SIG-M5 treated with dmso at 0.1 percent for 504 hours (cell line): ENCODE data around the gene PTPN1.

Experiments
- DNase-seq: peaks from one replicate; lab custom pipeline; 2025; ENCODE audit not compliant: unreplicated experiment; lab: John Stamatoyannopoulos, UW

Gene PTPN1

GRCh38 chr20:50510706-50511542, 741 bp downstream of the PTPN1 start:
- peak; percentile 44 for DNase-seq

GRCh38 chr20:50512323-50512722, 2.1 kb downstream of the PTPN1 start:
- DNase-seq, result no peak

GRCh38 chr20:50513169-50514034, 3.2 kb downstream of the PTPN1 start:
- DNase-seq, result no peak

DNA sequence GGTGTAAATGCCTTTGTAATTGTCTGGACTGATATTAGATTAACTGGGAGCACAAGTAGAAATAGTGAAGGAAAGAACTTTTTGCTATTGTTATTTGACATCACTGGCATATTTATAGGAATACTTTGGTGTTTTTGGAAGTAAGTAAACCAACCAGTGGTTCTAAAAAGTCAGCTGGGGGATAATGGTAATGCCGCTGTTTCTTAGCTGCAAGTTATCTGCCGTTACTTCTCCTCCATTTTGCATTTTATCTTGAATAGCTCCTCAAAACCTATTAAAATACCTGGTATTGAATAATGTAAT, 3.8 kb downstream of the PTPN1 start:
- no peak for DNase-seq

DNA sequence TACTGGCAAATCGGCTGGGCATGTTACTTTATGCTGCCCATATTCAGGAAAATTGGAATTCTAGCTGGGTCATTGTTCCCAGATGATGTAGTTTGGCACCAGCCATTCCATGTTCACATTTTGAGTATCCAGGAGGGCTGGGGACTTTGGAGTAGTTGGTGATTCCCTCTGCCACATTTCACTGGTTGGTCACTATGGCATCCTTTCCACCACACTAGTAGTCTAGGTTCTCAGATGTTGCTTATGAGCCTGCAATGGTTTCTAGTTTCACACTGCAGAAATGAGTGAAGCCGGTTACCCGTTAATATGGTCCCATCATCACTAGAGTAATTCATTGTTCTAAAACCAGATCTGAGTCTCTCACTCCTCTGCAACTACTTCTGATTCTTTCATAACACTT, 4.6 kb downstream of the PTPN1 start:
- DNase-seq, result no peak

- DNase-seq, result no peak
Observed at GRCh38 chr20:50515471-50516106, 5.4 kb downstream of the PTPN1 start.

- DNase-seq, result peak; percentile 93
Observed at GRCh38 chr20:50516180-50516934, 6.2 kb downstream of the PTPN1 start.

GRCh38 chr20:50516935-50517816, 7.0 kb downstream of the PTPN1 start:
- DNase-seq, result no peak

DNA sequence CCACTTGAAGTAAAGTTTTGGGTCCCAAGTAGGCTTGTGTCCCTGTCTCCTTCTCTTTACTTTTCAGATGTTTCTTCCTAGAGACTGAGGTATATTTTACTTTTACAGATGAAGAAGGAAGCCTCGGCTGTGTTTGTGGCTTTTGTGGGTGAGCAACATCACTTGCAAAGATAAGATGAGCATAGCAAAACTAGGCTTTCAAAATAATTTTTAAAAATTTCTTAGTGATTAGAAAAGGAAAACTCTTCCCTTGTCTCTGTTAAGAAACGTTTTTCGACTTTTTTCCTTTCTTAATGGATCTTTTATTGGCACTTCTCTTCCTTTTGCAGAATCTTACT, 7.6 kb downstream of the PTPN1 start:
- peak; percentile 58 for DNase-seq

DNA sequence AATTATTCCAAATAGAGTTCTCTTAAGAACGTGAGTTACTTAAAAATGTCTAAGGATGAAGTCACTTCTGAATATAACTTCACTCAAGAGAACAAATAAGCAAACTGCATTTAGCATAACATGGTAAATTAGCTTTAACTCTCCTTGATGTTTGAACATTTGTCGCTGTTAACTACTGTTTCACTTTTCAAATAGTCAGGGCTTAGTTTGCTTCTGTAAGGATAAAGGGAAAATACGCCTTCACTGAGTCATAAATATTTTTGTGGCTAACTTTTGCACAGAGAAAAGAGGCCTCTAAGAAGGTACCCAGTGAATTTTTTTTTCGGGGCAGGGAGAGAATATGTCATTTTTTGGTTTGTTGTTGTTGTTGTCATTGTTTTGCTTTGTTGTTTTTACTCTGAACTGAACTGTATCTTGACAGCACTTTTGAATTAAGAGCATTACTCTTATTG, 8.1 kb downstream of the PTPN1 start:
- no peak for DNase-seq

GRCh38 chr20:50519036-50519762, 9.0 kb downstream of the PTPN1 start:
- peak; percentile 49 for DNase-seq

- DNase-seq, result no peak
Observed at GRCh38 chr20:50520222-50520880, 10.2 kb downstream of the PTPN1 start.

- DNase-seq, result no peak
Observed at GRCh38 chr20:50521221-50522052, 11.3 kb downstream of the PTPN1 start.

DNA sequence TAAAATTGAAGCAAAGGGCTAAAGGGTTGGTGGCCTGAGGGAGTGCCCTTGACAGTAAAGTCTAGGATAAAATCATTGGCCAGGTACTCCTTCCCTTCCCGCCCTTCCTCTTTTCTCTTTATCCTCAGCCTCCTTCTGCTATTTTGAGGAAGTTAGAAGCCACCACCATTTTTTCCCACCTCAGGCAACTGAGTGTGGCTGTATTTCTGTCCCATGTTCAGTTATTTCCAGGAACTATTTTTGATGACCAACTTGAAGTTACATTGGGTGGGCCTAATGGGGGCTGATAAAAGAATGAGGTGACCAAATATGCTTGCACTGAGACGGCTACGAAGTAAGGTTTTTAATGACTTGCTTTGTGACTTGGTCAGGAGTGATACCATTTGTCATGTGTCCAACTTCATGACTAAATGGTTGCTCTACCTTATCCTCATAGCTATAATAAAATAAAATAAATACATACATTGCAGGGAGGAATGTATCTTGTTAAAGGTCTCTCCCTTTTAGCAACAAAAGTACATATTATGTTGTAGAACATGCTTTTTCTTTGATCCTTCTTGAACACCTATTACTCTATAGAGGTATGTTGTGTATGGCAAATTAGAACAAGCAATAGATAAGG, 12.0 kb downstream of the PTPN1 start:
- DNase-seq, result peak; percentile 29

GRCh38 chr20:50523552-50524167, 13.5 kb downstream of the PTPN1 start:
- DNase-seq, result no peak

DNA sequence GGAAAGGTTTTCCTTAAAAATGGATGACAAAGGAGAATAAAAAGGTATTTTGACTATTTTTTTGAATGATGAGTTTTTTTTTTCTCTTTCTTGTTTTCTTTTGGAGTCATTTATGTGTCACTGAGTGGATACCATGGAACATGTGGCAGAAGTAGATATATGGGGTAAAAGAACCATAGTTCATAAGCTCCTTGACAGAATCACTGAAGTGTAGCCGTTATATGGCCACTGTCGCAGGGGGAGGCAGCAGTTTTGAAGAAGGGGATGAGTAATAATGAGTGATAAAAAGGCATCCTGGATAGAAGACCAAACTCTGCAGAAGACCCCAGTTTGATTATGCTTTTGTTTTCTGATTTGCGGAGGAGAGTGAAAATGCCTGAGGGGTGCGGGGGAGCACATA, 15.5 kb downstream of the PTPN1 start:
- no peak for DNase-seq

DNA sequence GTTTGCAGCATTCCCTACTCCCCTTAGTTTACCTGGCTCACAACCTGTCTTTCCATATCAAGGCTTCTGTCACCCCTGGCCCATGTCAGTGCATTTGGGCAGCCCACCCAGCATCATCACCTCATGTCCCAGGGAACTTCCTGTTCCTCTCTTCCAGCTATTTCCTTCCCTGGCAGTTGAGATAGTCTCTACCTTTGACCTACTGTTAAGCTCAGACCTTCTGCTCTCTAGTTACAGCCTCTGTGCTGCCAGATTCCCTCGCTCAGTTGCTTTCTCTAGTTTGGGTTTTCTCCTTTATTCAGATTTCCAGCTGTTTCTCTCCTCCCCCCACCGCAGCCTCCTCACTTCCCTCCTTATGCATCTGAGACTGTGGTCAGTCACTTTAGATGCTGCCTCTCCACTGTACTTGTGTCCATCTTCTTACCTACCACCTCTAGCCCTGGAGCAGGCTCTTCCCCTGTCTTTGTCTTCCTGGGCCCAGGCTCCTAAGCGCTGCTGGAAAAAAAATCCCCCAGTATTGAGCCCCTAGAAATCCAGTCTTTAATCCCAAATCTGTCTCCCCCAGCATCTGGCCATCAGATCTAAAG, 16.3 kb downstream of the PTPN1 start:
- DNase-seq, result no peak
